A549 (cell line): ENCODE data around the gene TLCD2. TPM values are rescaled to one million over a fixed set of nuclear protein-coding genes. Genes with fewer than 3 reads are reported as not detected.

Experiments
- ATAC-seq, 2 experiments: fragments of 200-7000 bp in 1 of 2; fragments of >200 bp in 1 of 2; cut with Nextera tagmentation in 1 of 2; cut with Tn5 transposase in 1 of 2; 3 replicates each; pipeline versions ENCODE4 v1.8.0 to v1.9.1; 2018 to 2020; ENCODE audit warnings: mild to moderate bottlenecking in 1 of 2, moderate library complexity in 1 of 2
- CTCF ChIA-PET: fragments of 300-600 bp; sonication (Branson Sonifier 250); formaldehyde crosslinking; extraction: SDS; loops from one replicate; lab custom pipeline; 2021; ENCODE audit warnings: antibody characterized with exemption, inconsistent platforms; lab: Yijun Ruan, JAX
- POLR2A ChIA-PET: fragments of 350-600 bp; formaldehyde crosslinking; extraction: SDS; loops from one replicate; lab custom pipeline; 2021; ENCODE audit warnings: antibody characterized with exemption, inconsistent platforms; lab: Yijun Ruan, JAX
- DNase-seq, 2 experiments: peaks; one replicate each; pipeline versions ENCODE4 v3.0.0 to v3.0.0-alpha.2; 2011 to 2016; ENCODE audit warnings: low read depth in 1 of 2, low spot score in 1 of 2
- FAIRE-seq: peaks from 2 replicates; lab custom pipeline; 2011; peaks lifted over from hg19 to GRCh38; lab: Jason Lieb, UNC
- H3K27ac ChIP-seq, 2 experiments: fragments of >200 bp; sonication (Bioruptor Twin); formaldehyde crosslinking; 3 replicates each; pipeline ENCODE4 v1.5.1; 2016 to 2017
- H3K4me1 ChIP-seq: fragments of >200 bp; sonication (Bioruptor Twin); formaldehyde crosslinking; 3 replicates; pipeline ENCODE4 v1.6.1; 2016
- H3K4me2 ChIP-seq: fragments of >200 bp; sonication (Bioruptor Twin); formaldehyde crosslinking; 3 replicates; pipeline ENCODE4 v1.6.1; 2016
- H3K4me3 ChIP-seq: fragments of >200 bp; sonication (Bioruptor Twin); formaldehyde crosslinking; 3 replicates; pipeline ENCODE4 v1.5.1; 2016
- H3K9me3 ChIP-seq: fragments of >200 bp; sonication (Bioruptor Twin); formaldehyde crosslinking; 3 replicates; pipeline ENCODE4 v1.6.1; 2016
- ATOH8 ChIP-seq: fragments of 250-450 bp; sonication (Bioruptor Pico); IDR thresholded peaks from 2 replicates; pipeline ENCODE4 v1.5.0; 2020; ENCODE audit warnings: low read depth, mild to moderate bottlenecking, moderate library complexity
- CBX8 ChIP-seq: fragments of 200-600 bp; sonication (generic); IDR thresholded peaks from 2 replicates; pipeline ENCODE4 v1.6.1; 2016
- CHD2 ChIP-seq: fragments of 150-350 bp; IDR thresholded peaks from 2 replicates; pipeline ENCODE4 v1.6.1; 2014; ENCODE audit warnings: low read length; ENCODE audit not compliant: partially characterized antibody
- E2F6 ChIP-seq: IDR thresholded peaks from 2 replicates; pipeline ENCODE4 v1.6.1; 2012; ENCODE audit warnings: low read depth, borderline replicate concordance
- EHF ChIP-seq: fragments of 250-450 bp; sonication (Bioruptor Pico); IDR thresholded peaks from 2 replicates; pipeline ENCODE4 v1.5.0; 2020; ENCODE audit warnings: mild to moderate bottlenecking
- EHMT2 ChIP-seq: fragments of 200-600 bp; sonication (generic); IDR thresholded peaks from 2 replicates; pipeline ENCODE4 v1.6.1; 2016; ENCODE audit warnings: antibody characterized with exemption, low read depth, mild to moderate bottlenecking, moderate library complexity
- ESRRA ChIP-seq: fragments of 150-350 bp; IDR thresholded peaks from 2 replicates; pipeline ENCODE4 v1.6.1; 2014; ENCODE audit warnings: mild to moderate bottlenecking, low read length, borderline replicate concordance
- FOSB ChIP-seq: fragments of 250-450 bp; sonication (Bioruptor Pico); IDR thresholded peaks from 2 replicates; pipeline ENCODE4 v1.5.0; 2020; ENCODE audit warnings: mild to moderate bottlenecking, moderate library complexity
- FOSL2 ChIP-seq, 2 experiments: fragments of 450-650 bp in 1 of 2; fragments of >200 bp in 1 of 2; sonication (Bioruptor Twin) in 1 of 2; formaldehyde crosslinking; IDR thresholded peaks; 2 replicates each; pipeline versions ENCODE4 v1.5.0 to v1.6.1; 2016 to 2020; ENCODE audit warnings: mild to moderate bottlenecking in 1 of 2, moderate library complexity in 1 of 2
- FOXS1 ChIP-seq: fragments of 250-450 bp; sonication (Bioruptor Pico); IDR thresholded peaks from 2 replicates; pipeline ENCODE4 v1.5.0; 2020; ENCODE audit warnings: mild to moderate bottlenecking, moderate library complexity
- GATA3 ChIP-seq: IDR thresholded peaks from 2 replicates; pipeline ENCODE4 v1.6.1; 2012; ENCODE audit warnings: borderline replicate concordance
- HOXA7 ChIP-seq: fragments of 250-450 bp; sonication (Bioruptor Pico); IDR thresholded peaks from 2 replicates; pipeline ENCODE4 v1.5.0; 2020; ENCODE audit warnings: mild to moderate bottlenecking, moderate library complexity
- HOXB13 ChIP-seq: fragments of 250-450 bp; sonication (Bioruptor Pico); IDR thresholded peaks from 2 replicates; pipeline ENCODE4 v1.5.0; 2020; ENCODE audit warnings: low read depth, mild to moderate bottlenecking, moderate library complexity
- HOXB5 ChIP-seq: fragments of 250-450 bp; sonication (Bioruptor Pico); IDR thresholded peaks from 2 replicates; pipeline ENCODE4 v1.5.0; 2020; ENCODE audit warnings: mild to moderate bottlenecking, moderate library complexity
- JUNB ChIP-seq: fragments of >200 bp; sonication (Bioruptor Twin); formaldehyde crosslinking; IDR thresholded peaks from 2 replicates; pipeline ENCODE4 v1.6.1; 2016
- MAFK ChIP-seq: fragments of 450-650 bp; IDR thresholded peaks from 2 replicates; pipeline ENCODE4 v1.6.1; 2014; ENCODE audit not compliant: partially characterized antibody
- MAX ChIP-seq: IDR thresholded peaks from 2 replicates; pipeline ENCODE4 v1.6.1; 2012
- NPAS2 ChIP-seq: fragments of 250-450 bp; sonication (Bioruptor Pico); IDR thresholded peaks from 2 replicates; pipeline ENCODE4 v1.8.0; 2022; ENCODE audit warnings: mild to moderate bottlenecking, moderate library complexity, borderline replicate concordance
- PHF8 ChIP-seq: fragments of 200-600 bp; sonication (generic); IDR thresholded peaks from 2 replicates; pipeline ENCODE4 v1.6.1; 2016; ENCODE audit warnings: low read depth, mild to moderate bottlenecking, antibody characterized with exemption, moderate library complexity, borderline replicate concordance
- POLR2A ChIP-seq: IDR thresholded peaks from 2 replicates; pipeline ENCODE4 v1.6.1; 2012; ENCODE audit warnings: mild to moderate bottlenecking, low read length
- RAD21 ChIP-seq, 2 experiments: fragments of >200 bp in 1 of 2; sonication (Bioruptor Twin) in 1 of 2; formaldehyde crosslinking in 1 of 2; IDR thresholded peaks in 1 of 2; conservative IDR thresholded peaks in 1 of 2; 2 replicates in 1 of 2; 3 replicates in 1 of 2; pipeline ENCODE4 v1.6.1; 2012 to 2018; ENCODE audit warnings: inconsistent platforms in 1 of 2
- REST ChIP-seq: fragments of 200-600 bp; sonication (generic); IDR thresholded peaks from 2 replicates; pipeline ENCODE4 v1.6.1; 2016; ENCODE audit warnings: antibody characterized with exemption, mild to moderate bottlenecking, moderate library complexity
- SMC3 ChIP-seq: fragments of >200 bp; sonication (Bioruptor Twin); formaldehyde crosslinking; IDR thresholded peaks from 3 replicates; pipeline ENCODE4 v1.6.1; 2018; ENCODE audit warnings: inconsistent platforms
- SREBF2 ChIP-seq: fragments of 450-650 bp; IDR thresholded peaks from 2 replicates; pipeline ENCODE4 v1.6.1; 2014; ENCODE audit warnings: mild to moderate bottlenecking, moderate library complexity
- TFCP2L1 ChIP-seq: fragments of 250-450 bp; sonication (Bioruptor Pico); IDR thresholded peaks from 2 replicates; pipeline ENCODE4 v1.5.0; 2021; ENCODE audit warnings: mild to moderate bottlenecking
- TP53 ChIP-seq: fragments of 250-450 bp; sonication (Bioruptor Pico); IDR thresholded peaks from 2 replicates; pipeline ENCODE4 v1.5.0; 2021; ENCODE audit warnings: mild to moderate bottlenecking, moderate library complexity
- WGBS: methylation state at CpG from one replicate; pipeline ENCODE4 v1.1.6; 2017; ENCODE audit errors: missing lambda C conversion rate; 5-methylcytosine and 5-hydroxymethylcytosine counted together
- polyA plus RNA-seq, 4 experiments: library from polyadenylated mRNA; depleted of rRNA in 3 of 4; stranded (reverse); fragments of >200 nt; fragmentation: RNase III in 1 of 4; extraction: RNeasy Plus Mini Kit Qiagen cat#74134 plus additional on column Dnase treatment in 1 of 4; gene quantifications; 2 replicates in 3 of 4; 3 replicates in 1 of 4; pipeline ENCODE4 v1.2.3, GENCODE V29; 2011 to 2017

The TLCD2 gene
- polyA plus RNA-seq, 2 of the 4 experiments (the other 2 are of a cell fraction) = 3.5 to 4.5 TPM

GRCh38 chr17:1716076-1716911, 6.1 kb upstream of the TLCD2 start (continued):
- no peak; the same call in 1 of the 2 replicates for TF ChIP-seq E2F6
- no peak for TF ChIP-seq EHMT2
- TF ChIP-seq NPAS2 = no peak

GRCh38 chr17:1715803-1716075, 5.6 kb upstream of the TLCD2 start:
- TF ChIP-seq MAFK = no peak
- TF ChIP-seq SREBF2 = no peak
- TF ChIP-seq GATA3 = no peak
- peak; percentile 93 for TF ChIP-seq PHF8
- no peak; the same call in 2 of the 3 replicates for TF ChIP-seq SMC3
- no peak for TF ChIP-seq RAD21 (conservative IDR thresholded peaks at IDR 0.05 in 1 of 2, IDR thresholded peaks at IDR 0.05 in 1 of 2)
- 0% methylated on average over 1 of the region's 23 CpGs for WGBS
- Histone ChIP-seq H3K4me3 (peak overlapping the region; percentile 87), H3K4me1 (peaks cover 54% of the 10 kb centered on the region), H3K9me3 (no peaks in the 10 kb centered on the region), H3K4me2 (peak overlapping the region; percentile 99), H3K27ac (peak overlapping the region; percentile 93 to 95)
- CTCF ChIA-PET = interaction anchor here (0.9 to 23.8 kb wide), 11 partner anchors 15 to 326 kb away, joined by 3 to 591 read pairs (median 6); partner anchors contain the start of genes OVCA2, RILP and SERPINF1
- DNase-seq (no peak), FAIRE-seq (no peak), ATAC-seq (no peak)
- POLR2A ChIA-PET = interaction anchor here (0.7 to 3.4 kb wide), 20 partner anchors 8 to 329 kb away, joined by 3 to 43 read pairs (median 10); partner anchors contain the start of genes PRPF8, RILP and SLC43A2

- ChIA-PET CTCF (interaction anchor here (0.7 to 23.8 kb wide), 17 partner anchors 10 to 350 kb away, joined by 3 to 591 read pairs (median 9); partner anchors contain the start of genes RILP, SCARF1 and SERPINF1), POLR2A (interaction anchor here (0.7 to 3.4 kb wide), 21 partner anchors 8 to 149 kb away, joined by 3 to 43 read pairs (median 8); partner anchors contain the start of genes PRPF8 and RILP)
- DNase-seq = peak; percentile 90 to 91
- FAIRE-seq = no peak
- peak overlapping the region; percentile 99 for H3K4me2 ChIP-seq
- no peaks in the 10 kb centered on the region for H3K9me3 ChIP-seq
- H3K27ac ChIP-seq = peak overlapping the region; percentile 93 to 95
- ATAC-seq = peak; percentile 22 to 49
- 1% methylated on average over 16 of the region's 32 CpGs for WGBS
- peaks cover 50% of the 10 kb centered on the region for H3K4me1 ChIP-seq
- H3K4me3 ChIP-seq = peak overlapping the region; percentile 87
- 0 out of 2 replicates have a peak, but pooled peaks have one; percentile 66 for TF ChIP-seq FOXS1 (CRISPR knock-in tag)
- TF ChIP-seq JUNB = no peak
- no peak for TF ChIP-seq SREBF2
- TF ChIP-seq TFCP2L1 (CRISPR knock-in tag) = peak; percentile 91; the same call in 1 of the 2 replicates
- TF ChIP-seq TP53 (CRISPR knock-in tag) = peak; percentile 94; the same call in 1 of the 2 replicates
- TF ChIP-seq ATOH8 (CRISPR knock-in tag) = peak; percentile 29
- peak; percentile 14 for TF ChIP-seq CHD2
- TF ChIP-seq HOXB13 = no peak
- TF ChIP-seq EHF = peak; percentile 47; the same call in 1 of the 2 replicates
- peak; percentile 89 for TF ChIP-seq FOSB (CRISPR knock-in tag)
- 0 out of 2 replicates have a peak, but pooled peaks have one; percentile 10 for TF ChIP-seq HOXB5 (CRISPR knock-in tag)
- TF ChIP-seq ESRRA = peak; percentile 91
- TF ChIP-seq FOSL2 (IDR thresholded peaks at IDR 0.05) = no peak
- TF ChIP-seq FOSL2 (CRISPR knock-in tag; IDR thresholded peaks at IDR 0.05) = peak; percentile 87
- no peak for TF ChIP-seq POLR2A
- peak; percentile 6; the same call in 1 of the 2 replicates for TF ChIP-seq REST
- peak; percentile 76 for TF ChIP-seq GATA3
- 0 out of 2 replicates have a peak, but pooled peaks have one; percentile 66 for TF ChIP-seq MAX
- peak; percentile 83 for TF ChIP-seq HOXA7
- no peak for TF ChIP-seq CBX8
Observed at GRCh38 chr17:1714980-1715802, 5.0 kb upstream of the TLCD2 start.
